HPDE6-E6E7 (cell line): ENCODE measurements around the gene AP1M1.
A peak's percentile ranks its signal among the peaks of the same experiment; 100 is the strongest.

Experiments used
- DNase-seq: peaks from one replicate; pipeline ENCODE4 v3.0.0; 2011; ENCODE audit warnings: missing footprints; ENCODE audit errors: extremely low spot score

The AP1M1 gene

DNA sequence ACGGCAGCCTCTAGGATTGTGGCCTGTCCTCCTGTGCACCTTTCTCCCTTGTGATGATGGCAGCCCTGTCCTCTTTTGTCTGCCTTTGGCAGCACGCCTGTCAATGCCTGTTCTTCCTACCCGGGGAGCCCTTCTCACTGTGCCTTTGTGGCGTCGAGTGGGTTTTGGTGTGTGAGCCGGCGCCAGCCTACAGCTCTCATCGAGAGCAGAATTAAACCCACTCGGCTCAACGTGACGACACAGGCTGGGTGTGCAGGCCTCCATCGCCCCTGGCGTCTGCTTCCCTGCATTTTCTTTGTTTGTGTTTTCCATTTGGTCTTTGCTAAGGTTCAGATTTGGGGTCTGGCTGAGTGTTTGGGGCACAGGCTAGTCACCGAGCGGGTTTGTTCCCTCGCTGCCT lies 34.4 kb downstream of the AP1M1 start:
- DNase-seq: no peak

DNA sequence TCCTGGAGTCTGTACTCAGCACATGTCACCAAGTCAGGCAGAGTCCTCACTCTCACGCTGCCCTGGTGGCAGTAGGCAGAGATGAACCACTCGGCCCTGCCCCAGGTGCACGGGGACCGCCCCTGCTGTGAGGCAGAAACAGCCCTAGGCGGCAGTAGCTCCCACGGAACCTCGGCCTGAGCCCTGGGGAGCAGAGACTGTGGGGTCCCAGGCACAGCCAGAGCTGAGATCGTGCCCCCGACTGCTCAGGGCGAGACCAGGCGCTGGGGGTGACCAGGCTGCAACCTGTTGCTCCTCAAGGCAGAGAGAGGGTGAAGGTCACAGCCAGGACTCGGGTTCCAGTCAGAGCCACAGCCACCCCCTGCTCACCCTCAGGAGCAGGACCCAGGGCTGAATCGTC lies 34.9 kb downstream of the AP1M1 start:
- DNase-seq: no peak

- DNase-seq: no peak
These were observed 35.5 kb downstream of the AP1M1 start for GRCh38 chr19:16233081-16233776.

GRCh38 chr19:16233836-16234551 lies 36.3 kb downstream of the AP1M1 start:
- DNase-seq: no peak

DNA sequence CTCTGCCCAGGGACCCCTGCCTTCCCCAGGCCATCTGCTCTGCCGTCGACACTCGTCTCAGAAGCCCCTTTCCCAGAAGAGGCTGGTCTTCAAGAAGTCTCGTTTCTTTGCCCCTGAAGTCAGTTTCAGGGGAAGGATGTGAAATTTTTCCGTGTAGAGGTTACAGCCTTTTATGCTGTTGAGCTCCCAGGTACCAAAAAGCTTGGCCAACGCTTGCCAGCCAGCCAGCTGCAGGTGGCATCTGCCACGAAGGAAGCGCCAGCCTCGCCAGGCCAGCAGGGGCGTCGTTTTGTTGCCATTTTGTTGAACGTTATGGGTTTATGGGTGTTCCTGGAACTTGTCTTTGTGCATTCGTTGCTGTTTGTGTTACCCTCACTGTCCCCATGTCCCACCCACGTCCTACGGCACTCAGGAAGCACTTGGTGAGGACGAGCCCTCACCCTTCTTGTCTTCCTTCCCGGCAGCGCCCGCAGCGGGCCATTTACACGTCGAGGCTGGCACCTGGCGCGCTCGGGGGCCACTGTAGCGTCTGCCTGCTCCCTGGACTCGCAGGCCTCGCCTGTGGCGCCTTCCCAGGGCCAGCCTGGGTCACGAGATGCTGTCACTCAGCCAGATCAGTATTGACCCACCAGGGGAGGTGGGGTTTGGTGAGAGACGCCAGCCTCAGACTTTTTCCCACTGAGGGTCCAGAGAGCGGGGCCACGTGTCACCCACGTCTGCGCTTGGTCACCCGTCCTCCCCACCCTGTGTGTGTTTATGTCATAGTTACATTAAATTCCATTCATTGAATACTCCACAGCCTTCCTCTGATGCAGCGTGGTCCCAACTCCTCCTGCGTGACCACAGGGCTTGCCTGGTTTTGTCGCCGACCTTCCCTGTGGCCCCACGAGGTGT lies 37.1 kb downstream of the AP1M1 start:
- DNase-seq: no peak

- DNase-seq: no peak
These were observed 38.3 kb downstream of the AP1M1 start for GRCh38 chr19:16235811-16236652.

DNA sequence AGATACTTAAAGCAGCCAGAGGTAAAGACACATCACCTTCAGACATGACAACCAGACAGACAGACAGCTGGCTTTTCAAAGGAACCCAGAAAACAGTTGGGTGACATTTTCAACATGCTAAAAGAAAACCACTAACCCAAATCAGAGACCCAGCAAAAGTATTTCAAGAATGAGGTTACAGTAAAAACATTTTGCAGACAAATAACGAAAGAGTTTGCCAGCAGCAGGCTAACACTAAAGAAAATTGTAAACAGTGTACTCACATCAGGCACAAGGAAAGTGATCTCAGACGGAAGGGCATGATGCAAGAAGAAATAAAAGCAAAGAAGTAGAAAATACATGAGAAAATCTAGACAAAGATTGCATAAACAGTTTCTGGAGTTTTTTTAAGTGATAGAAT lies 46.4 kb downstream of the AP1M1 start:
- DNase-seq: no peak

DNA sequence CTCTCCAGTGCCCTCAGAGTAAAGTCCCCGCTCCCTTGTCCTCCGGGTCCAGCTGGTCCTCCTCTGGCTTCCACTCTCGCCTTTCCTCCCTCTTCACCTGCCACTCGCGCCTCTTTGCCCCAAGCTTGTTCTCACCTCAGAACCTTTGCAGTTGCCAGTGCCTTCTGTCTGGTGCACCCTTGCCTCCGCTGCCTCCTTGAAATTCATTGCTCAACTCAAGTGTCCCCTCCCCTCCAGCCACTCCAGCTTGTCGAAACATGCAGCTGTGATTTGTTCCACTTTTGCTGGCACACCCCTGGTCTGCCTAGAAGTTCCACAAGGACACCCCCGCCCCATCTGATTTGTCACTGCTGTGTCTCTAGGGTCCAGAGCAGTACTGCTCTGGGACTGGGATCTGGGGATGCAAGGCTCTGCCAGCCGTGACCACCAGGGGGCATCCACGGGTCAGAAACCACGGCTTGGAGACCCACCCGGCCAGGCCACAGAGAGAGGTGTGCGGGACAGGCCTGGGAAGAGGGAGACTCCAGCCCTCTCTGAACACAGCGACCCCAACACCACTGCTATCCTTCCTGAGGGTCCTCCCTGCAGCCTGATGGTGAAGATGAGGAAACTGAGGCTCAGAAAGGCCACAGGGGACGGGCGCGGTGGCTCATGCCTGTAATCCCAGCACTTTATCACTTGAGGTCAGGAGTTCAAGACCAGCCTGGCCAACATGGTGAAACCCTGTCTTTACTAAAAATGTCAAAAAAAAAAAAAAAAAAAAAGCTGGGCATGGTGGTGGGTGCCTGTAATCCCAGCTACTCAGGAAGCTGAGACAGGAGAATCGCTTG lies 49.9 kb downstream of the AP1M1 start:
- DNase-seq: peak; percentile 82

DNA sequence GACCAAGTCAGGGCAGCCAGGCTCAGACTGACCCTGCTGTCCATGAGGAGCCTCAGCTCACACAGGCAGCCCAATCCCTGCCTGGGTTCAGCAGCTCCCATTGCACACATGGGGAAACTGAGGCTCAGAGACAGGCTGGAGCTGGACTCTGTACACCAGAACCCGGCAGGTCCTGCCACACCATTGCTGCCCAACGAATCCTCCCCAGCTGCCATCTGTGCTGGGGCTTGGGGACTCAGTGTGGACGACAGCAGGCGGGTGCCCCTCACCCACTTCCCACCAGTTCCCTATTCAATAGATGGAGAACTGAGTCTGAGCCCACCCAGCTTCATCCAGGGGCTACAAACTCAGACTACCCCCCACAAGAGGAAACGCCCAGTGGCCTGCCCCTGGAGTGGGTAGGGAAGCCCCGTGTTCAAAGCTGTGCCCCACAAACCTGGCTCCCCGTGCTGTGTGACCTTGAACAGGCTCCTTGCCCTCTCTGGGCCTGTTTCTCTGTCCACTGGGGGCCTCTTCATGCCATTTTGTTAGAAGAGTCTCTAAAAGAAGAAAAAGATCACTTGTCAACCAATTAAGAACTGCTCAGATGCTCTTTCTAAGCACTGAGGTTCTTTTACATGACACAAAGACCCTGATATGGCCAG lies 50.8 kb downstream of the AP1M1 start:
- no peak for DNase-seq

- DNase-seq: no peak
These were observed 52.2 kb downstream of the AP1M1 start for GRCh38 chr19:16249826-16250404.

DNA sequence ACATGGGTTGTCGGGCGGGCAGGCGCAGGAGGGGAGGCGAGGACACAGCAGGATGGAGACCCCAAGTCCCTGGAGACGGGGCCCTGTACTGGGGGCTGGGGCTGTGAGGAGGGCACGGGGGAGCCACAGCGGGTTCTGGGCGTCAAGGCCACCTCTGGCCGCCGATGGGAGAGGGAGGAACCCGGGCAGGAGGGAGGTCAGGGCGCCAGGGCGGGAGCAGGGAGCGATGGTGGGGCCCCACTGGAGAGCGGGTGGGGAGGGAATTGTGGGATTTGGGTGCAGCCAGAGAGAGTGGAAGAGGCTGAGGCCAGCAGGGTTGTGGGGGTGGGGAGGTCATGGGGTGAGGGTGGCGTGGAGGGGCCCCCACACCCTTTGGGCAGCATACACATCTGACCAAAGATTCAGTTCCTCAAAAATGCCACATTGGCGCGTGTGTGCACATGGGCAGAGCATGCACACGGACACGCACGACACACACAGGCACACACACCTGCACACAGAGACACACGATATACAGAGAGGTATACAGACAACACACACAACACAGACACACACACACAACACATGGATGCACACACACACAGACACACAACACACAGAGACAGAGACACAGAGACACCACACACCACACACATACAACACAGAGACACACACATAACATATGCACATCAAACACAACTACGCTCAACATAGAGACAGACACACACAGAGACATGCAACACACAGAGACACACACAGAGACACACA lies 54.9 kb downstream of the AP1M1 start:
- no peak for DNase-seq

GRCh38 chr19:16254851-16255408 lies 57.2 kb downstream of the AP1M1 start:
- no peak for DNase-seq

- DNase-seq: no peak
These were observed 59.8 kb downstream of the AP1M1 start for GRCh38 chr19:16257509-16258002.

DNA sequence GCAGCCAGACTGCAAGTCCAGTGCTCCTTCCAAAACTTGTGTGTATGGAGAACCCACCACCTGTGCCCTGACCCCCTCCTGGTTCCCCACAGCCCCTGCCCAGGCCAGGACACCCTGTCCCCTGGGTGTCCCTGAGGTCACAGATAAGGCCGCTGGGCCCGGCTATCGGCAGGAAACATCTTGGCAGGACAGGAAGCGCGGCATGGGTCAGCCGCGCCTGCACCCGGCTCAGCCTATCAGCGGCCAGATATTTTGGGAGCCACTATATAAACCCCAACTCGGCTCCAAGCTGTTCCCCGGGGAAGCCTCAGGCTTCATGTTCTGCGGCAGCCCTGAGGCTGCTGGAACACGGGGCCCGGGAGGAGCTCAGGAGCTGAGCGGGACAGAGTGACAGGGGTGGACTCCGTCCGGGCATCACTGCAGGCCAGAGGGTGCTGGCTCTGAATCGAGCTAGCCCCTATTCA lies 60.8 kb downstream of the AP1M1 start:
- no peak for DNase-seq

DNA sequence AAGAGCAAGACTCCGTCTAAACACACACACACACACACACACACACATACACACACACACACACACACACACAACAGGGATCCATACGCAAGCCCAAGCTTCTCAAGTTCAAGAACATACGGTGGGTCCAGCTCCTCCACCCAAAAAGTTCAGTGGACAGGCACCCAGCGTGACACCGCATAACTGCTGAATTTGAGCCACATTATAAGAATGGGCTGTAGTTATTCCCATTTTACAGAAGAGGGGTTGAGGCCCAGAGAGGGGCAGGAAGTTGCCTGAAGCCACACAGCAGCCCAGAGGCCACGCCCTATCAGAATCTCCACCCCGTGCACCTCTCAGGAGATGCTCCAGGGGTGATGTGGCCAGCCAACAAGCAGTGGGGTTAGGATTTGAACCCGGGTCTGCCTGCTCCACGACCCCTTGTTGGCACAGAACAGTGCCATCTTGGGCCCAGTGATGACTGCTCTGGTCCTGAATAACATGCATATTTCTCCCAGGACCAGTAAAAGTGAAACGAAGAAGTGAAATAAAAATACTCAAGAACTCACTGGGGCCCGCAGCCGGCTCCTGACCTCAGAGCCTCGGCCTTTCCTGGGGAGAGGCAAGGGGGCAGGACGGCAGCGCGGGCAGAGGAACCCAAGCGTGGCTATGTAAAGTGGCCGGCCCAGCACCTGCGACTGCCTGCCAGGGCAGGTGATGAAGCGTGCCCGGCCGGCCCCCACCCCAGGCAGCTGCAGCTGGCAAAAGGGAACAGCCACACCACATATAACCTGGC lies 61.9 kb downstream of the AP1M1 start:
- DNase-seq: no peak

- no peak for DNase-seq
These were observed 62.6 kb downstream of the AP1M1 start for GRCh38 chr19:16260160-16260811.

- DNase-seq: no peak
These were observed 63.1 kb downstream of the AP1M1 start for GRCh38 chr19:16260812-16261161.
